ENCODE measurements around the gene C11orf21.
"Not testable (repeated sequence)": the region's sequence is repeated elsewhere in the genome, so short reads cannot be mapped to it uniquely, and the experiment has no call there.

DNA sequence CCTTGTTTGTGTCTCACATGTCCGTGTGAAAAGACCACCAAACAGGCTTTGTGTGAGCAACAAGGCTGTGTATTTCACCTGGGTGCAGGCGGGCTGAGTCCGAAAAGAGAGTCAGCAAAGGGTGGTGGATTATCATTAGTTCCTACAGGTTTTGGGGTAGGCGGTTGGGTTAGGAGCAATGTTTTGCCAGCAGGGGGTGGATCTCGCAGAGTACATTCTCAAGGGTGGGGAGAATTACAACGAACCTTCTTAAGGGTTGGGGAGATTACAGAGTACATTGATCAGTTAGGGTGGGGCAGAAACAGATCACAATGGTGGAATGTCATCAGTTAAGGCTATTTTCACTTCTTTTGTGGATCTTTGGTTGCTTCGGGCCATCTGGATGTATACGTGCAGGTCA lies 37.0 kb upstream of the C11orf21 start:
- TF ChIP-seq, protein P1, sequence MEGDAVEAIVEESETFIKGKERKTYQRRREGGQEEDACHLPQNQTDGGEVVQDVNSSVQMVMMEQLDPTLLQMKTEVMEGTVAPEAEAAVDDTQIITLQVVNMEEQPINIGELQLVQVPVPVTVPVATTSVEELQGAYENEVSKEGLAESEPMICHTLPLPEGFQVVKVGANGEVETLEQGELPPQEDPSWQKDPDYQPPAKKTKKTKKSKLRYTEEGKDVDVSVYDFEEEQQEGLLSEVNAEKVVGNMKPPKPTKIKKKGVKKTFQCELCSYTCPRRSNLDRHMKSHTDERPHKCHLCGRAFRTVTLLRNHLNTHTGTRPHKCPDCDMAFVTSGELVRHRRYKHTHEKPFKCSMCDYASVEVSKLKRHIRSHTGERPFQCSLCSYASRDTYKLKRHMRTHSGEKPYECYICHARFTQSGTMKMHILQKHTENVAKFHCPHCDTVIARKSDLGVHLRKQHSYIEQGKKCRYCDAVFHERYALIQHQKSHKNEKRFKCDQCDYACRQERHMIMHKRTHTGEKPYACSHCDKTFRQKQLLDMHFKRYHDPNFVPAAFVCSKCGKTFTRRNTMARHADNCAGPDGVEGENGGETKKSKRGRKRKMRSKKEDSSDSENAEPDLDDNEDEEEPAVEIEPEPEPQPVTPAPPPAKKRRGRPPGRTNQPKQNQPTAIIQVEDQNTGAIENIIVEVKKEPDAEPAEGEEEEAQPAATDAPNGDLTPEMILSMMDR (IDR thresholded peaks at IDR 0.05; ENCODE audit: insufficient read depth, low read depth, low read length) = not testable (repeated sequence)
- TF ChIP-seq EZH2 (IDR thresholded peaks at IDR 0.05; ENCODE audit: insufficient read depth, low read length) = not testable (repeated sequence)

All from astrocyte (in vitro differentiated cells and primary cell).